Measurements from ENCODE around the gene CPNE1. TPM values are rescaled to one million over a fixed set of nuclear protein-coding genes. Genes with fewer than 3 reads are reported as not detected.

The CPNE1 gene
- total RNA-seq, 4 donors from 2014 or later: 51.8 to 172 (median 122) TPM

GRCh38 chr20:35597186-35597585 lies 67.5 kb downstream of the CPNE1 start:
- intact Hi-C loops (cut with DNase I; ENCODE audit: low total_unique reads): no loop called here
- no peak for TF ChIP-seq CTCF (IDR thresholded peaks at IDR 0.05)
- TF ChIP-seq POLR2A (IDR thresholded peaks at IDR 0.05): no peak
- H3K4me3 ChIP-seq (ENCODE audit: low read depth, poor library complexity, severe bottlenecking): no peak overlapping the region
- DNase-seq (ENCODE audit: low spot score in 2 of 2): no peak
- WGBS, 2 donors: 90 to 96% methylated on average over 2 of the region's 2 CpGs

GRCh38 chr20:35595901-35596300 lies 68.8 kb downstream of the CPNE1 start:
- no peak for DNase-seq (ENCODE audit: low spot score in 2 of 2)
- WGBS, 2 donors: 46 to 67% methylated on average over 7 of the region's 7 CpGs
- intact Hi-C loops (cut with DNase I; ENCODE audit: low total_unique reads): no loop called here
- TF ChIP-seq CTCF (IDR thresholded peaks at IDR 0.05) (no peak), POLR2A (IDR thresholded peaks at IDR 0.05) (no peak)
- no peak overlapping the region for H3K4me3 ChIP-seq (ENCODE audit: low read depth, poor library complexity, severe bottlenecking)

- 54 to 76% methylated on average over 17 of the region's 17 CpGs for WGBS, 2 donors
- no peak for DNase-seq (ENCODE audit: low spot score in 2 of 2)
- TF ChIP-seq CTCF (IDR thresholded peaks at IDR 0.05) (no peak), POLR2A (IDR thresholded peaks at IDR 0.05) (no peak)
- intact Hi-C loops (cut with DNase I; ENCODE audit: low total_unique reads): no loop called here
- no peak overlapping the region for H3K4me3 ChIP-seq (ENCODE audit: low read depth, poor library complexity, severe bottlenecking)
These were observed 69.2 kb downstream of the CPNE1 start for GRCh38 chr20:35595456-35595855.

- no peak overlapping the region for H3K4me3 ChIP-seq (ENCODE audit: low read depth, poor library complexity, severe bottlenecking)
- DNase-seq (ENCODE audit: low spot score in 2 of 2): no peak
- TF ChIP-seq POLR2A (IDR thresholded peaks at IDR 0.05) (no peak), CTCF (IDR thresholded peaks at IDR 0.05) (no peak)
- intact Hi-C loops (cut with DNase I; ENCODE audit: low total_unique reads): no loop called here
- 22 to 45% methylated on average over 2 of the region's 2 CpGs for WGBS, 2 donors
These were observed 72.2 kb downstream of the CPNE1 start for GRCh38 chr20:35592339-35592974.

GRCh38 chr20:35588397-35588796 lies 76.3 kb downstream of the CPNE1 start:
- no peak overlapping the region for H3K4me3 ChIP-seq (ENCODE audit: low read depth, poor library complexity, severe bottlenecking)
- TF ChIP-seq CTCF (IDR thresholded peaks at IDR 0.05) (no peak), POLR2A (IDR thresholded peaks at IDR 0.05) (no peak)
- no peak for DNase-seq (ENCODE audit: low spot score in 2 of 2)
- intact Hi-C loops (cut with DNase I; ENCODE audit: low total_unique reads): no loop called here
- 83 to 88% methylated on average over 14 of the region's 14 CpGs for WGBS, 2 donors

GRCh38 chr20:35587436-35587835 lies 77.3 kb downstream of the CPNE1 start:
- 79 to 82% methylated on average over 2 of the region's 2 CpGs for WGBS, 2 donors
- intact Hi-C loops (cut with DNase I; ENCODE audit: low total_unique reads): no loop called here
- H3K4me3 ChIP-seq (ENCODE audit: low read depth, poor library complexity, severe bottlenecking): no peak overlapping the region
- no peak for DNase-seq (ENCODE audit: low spot score in 2 of 2)
- TF ChIP-seq CTCF (IDR thresholded peaks at IDR 0.05) (no peak), POLR2A (IDR thresholded peaks at IDR 0.05) (no peak)

All from lower leg skin (tissue), 4 donors.